Effector memory CD8-positive, alpha-beta T cell (primary cell): ENCODE measurements around the gene PREX1.
"Not testable (repeated sequence)": the region's sequence is repeated elsewhere in the genome, so short reads cannot be mapped to it uniquely, and the experiment has no call there.

Experiments
- ATAC-seq: fragments of 150-1000 bp; cut with Tn5 transposase; replicated peaks from 2 replicates; pipeline ENCODE4 v1.10.0; 2021; ENCODE audit warnings: mild to moderate bottlenecking, moderate library complexity
- DNase-seq, 3 experiments: peaks; one replicate each; pipeline ENCODE4 v3.0.0; 2021
- H3K27ac Mint-ChIP-seq, 2 donors: one replicate each; pipeline ENCODE4 v1.8.0; 2022; ENCODE audit warnings: mild to moderate bottlenecking in 2 of 2, mixed read lengths in 2 of 2, moderate library complexity in 2 of 2
- H3K27me3 Mint-ChIP-seq, 2 donors: one replicate each; pipeline ENCODE4 v1.8.0; 2022; ENCODE audit warnings: mixed read lengths in 2 of 2
- H3K36me3 Mint-ChIP-seq: one replicate; pipeline ENCODE4 v1.8.0; 2022; ENCODE audit warnings: mild to moderate bottlenecking, moderate library complexity, mixed read lengths; ENCODE audit not compliant: insufficient read depth
- H3K4me1 Mint-ChIP-seq, 2 donors: one replicate each; pipeline ENCODE4 v1.8.0; 2022; ENCODE audit warnings: low read depth in 2 of 2, mixed read lengths in 2 of 2
- H3K4me3 Mint-ChIP-seq, 2 donors: one replicate each; pipeline ENCODE4 v1.8.0; 2022; ENCODE audit warnings: mild to moderate bottlenecking in 2 of 2, mixed read lengths in 2 of 2, moderate library complexity in 2 of 2
- H3K9me3 Mint-ChIP-seq, 2 donors: one replicate each; pipeline ENCODE4 v1.8.0; 2022; ENCODE audit warnings: mixed read lengths in 2 of 2
- total RNA-seq, 9 experiments: gene quantifications; one replicate each; lab custom pipeline; 2026; lab: John Stamatoyannopoulos, UW

The PREX1 gene
- 315 to 779 (median 445) reads per million in 9 experiments for total RNA-seq

- H3K36me3 Mint-ChIP-seq: peaks cover 44% of the 10 kb centered on the region
- no peaks in the 10 kb centered on the region for H3K27me3 Mint-ChIP-seq
- peaks cover 32 to 36% of the 10 kb centered on the region in 2 donors for H3K4me1 Mint-ChIP-seq
- ATAC-seq (peak; percentile 65), DNase-seq (peak; percentile 83 to 89 (median 88))
- peak within 1 kb of the TSS; percentile 89 to 98 for H3K27ac Mint-ChIP-seq
- no peaks in the 10 kb centered on the region for H3K9me3 Mint-ChIP-seq
- peak within 1 kb of the TSS; percentile 98 to 99 for H3K4me3 Mint-ChIP-seq
Measured at GRCh38 chr20:48827855-48828733, at the start of gene PREX1. Gene PREX1, minus strand, starts transcription at chr20:48827999. Its CDS starts 139 bp downstream, at chr20:48827860.

- peak; percentile 92 for ATAC-seq
- Mint-ChIP-seq H3K4me1 (peaks cover 16 to 20% of the 10 kb centered on the region in 2 donors), H3K27me3 (no peaks in the 10 kb centered on the region), H3K27ac (no peak overlapping the region), H3K9me3 (no peaks in the 10 kb centered on the region), H3K36me3 (no peaks in the 10 kb centered on the region), H3K4me3 (no peak overlapping the region)
- DNase-seq: peak in 2 of 3 experiments; percentile 26 to 35
Measured at GRCh38 chr20:48877304-48877703, 49.5 kb upstream of the PREX1 start.

GRCh38 chr20:48875914-48876240 is 48.1 kb upstream of the PREX1 start:
- no peaks in the 10 kb centered on the region for H3K9me3 Mint-ChIP-seq
- no peak overlapping the region for H3K4me3 Mint-ChIP-seq
- ATAC-seq (no peak), DNase-seq (no peak)
- H3K4me1 Mint-ChIP-seq: peaks cover 19 to 20% of the 10 kb centered on the region in 2 donors
- H3K27me3 Mint-ChIP-seq: no peaks in the 10 kb centered on the region
- H3K27ac Mint-ChIP-seq: peak overlapping the region in 1 of 2 donors; percentile 3
- H3K36me3 Mint-ChIP-seq: no peaks in the 10 kb centered on the region

GRCh38 chr20:48875233-48875913 is 47.6 kb upstream of the PREX1 start:
- no peaks in the 10 kb centered on the region for H3K9me3 Mint-ChIP-seq
- no peaks in the 10 kb centered on the region for H3K36me3 Mint-ChIP-seq
- DNase-seq (no peak), ATAC-seq (peak; percentile 37)
- H3K27ac Mint-ChIP-seq: peak overlapping the region in 1 of 2 donors; percentile 3
- H3K4me1 Mint-ChIP-seq: peaks cover 19 to 20% of the 10 kb centered on the region in 2 donors
- H3K4me3 Mint-ChIP-seq: no peak overlapping the region
- H3K27me3 Mint-ChIP-seq: no peaks in the 10 kb centered on the region

GRCh38 chr20:48869442-48869841 is 41.6 kb upstream of the PREX1 start:
- not testable (repeated sequence) for H3K27ac Mint-ChIP-seq, H3K9me3 Mint-ChIP-seq, H3K4me3 Mint-ChIP-seq, H3K4me1 Mint-ChIP-seq, ATAC-seq, H3K27me3 Mint-ChIP-seq, DNase-seq, H3K36me3 Mint-ChIP-seq

- Mint-ChIP-seq H3K4me3 (no peak overlapping the region), H3K36me3 (peaks cover 3% of the 10 kb centered on the region), H3K27ac (no peak overlapping the region), H3K9me3 (no peaks in the 10 kb centered on the region), H3K27me3 (no peaks in the 10 kb centered on the region), H3K4me1 (peaks cover 2 to 5% of the 10 kb centered on the region in 2 donors)
- DNase-seq (no peak), ATAC-seq (no peak)
Measured at GRCh38 chr20:48866936-48867335, 39.1 kb upstream of the PREX1 start.

GRCh38 chr20:48864738-48865318 is 37.0 kb upstream of the PREX1 start:
- H3K27ac Mint-ChIP-seq: no peak overlapping the region
- ATAC-seq (no peak), DNase-seq (no peak)
- no peaks in the 10 kb centered on the region for H3K9me3 Mint-ChIP-seq
- H3K4me3 Mint-ChIP-seq: no peak overlapping the region
- H3K27me3 Mint-ChIP-seq: no peaks in the 10 kb centered on the region
- peaks cover 3% of the 10 kb centered on the region for H3K36me3 Mint-ChIP-seq
- peaks cover 2 to 5% of the 10 kb centered on the region in 2 donors for H3K4me1 Mint-ChIP-seq

GRCh38 chr20:48864254-48864653 is 36.5 kb upstream of the PREX1 start:
- Mint-ChIP-seq H3K4me1 (peaks cover 2 to 5% of the 10 kb centered on the region in 2 donors), H3K4me3 (no peak overlapping the region), H3K9me3 (no peaks in the 10 kb centered on the region), H3K27ac (no peak overlapping the region), H3K27me3 (no peaks in the 10 kb centered on the region), H3K36me3 (peaks cover 3% of the 10 kb centered on the region)
- no peak for DNase-seq
- ATAC-seq: no peak

GRCh38 chr20:48862279-48862678 is 34.5 kb upstream of the PREX1 start:
- DNase-seq: no peak
- Mint-ChIP-seq H3K27me3 (no peaks in the 10 kb centered on the region), H3K36me3 (peaks cover 3% of the 10 kb centered on the region), H3K4me3 (no peak overlapping the region), H3K27ac (no peak overlapping the region), H3K9me3 (no peaks in the 10 kb centered on the region), H3K4me1 (peaks cover 2 to 5% of the 10 kb centered on the region in 2 donors)
- no peak for ATAC-seq

- H3K4me3 Mint-ChIP-seq: no peak overlapping the region
- H3K9me3 Mint-ChIP-seq: no peaks in the 10 kb centered on the region
- ATAC-seq (no peak), DNase-seq (no peak)
- peaks cover 2 to 5% of the 10 kb centered on the region in 2 donors for H3K4me1 Mint-ChIP-seq
- no peaks in the 10 kb centered on the region for H3K36me3 Mint-ChIP-seq
- no peak overlapping the region for H3K27ac Mint-ChIP-seq
- no peaks in the 10 kb centered on the region for H3K27me3 Mint-ChIP-seq
Measured at GRCh38 chr20:48861444-48861843, 33.6 kb upstream of the PREX1 start.

GRCh38 chr20:48858075-48858790 is 30.4 kb upstream of the PREX1 start:
- DNase-seq: no peak
- no peak overlapping the region for H3K4me3 Mint-ChIP-seq
- peak overlapping the region in 1 of 2 donors; percentile 12 for H3K27ac Mint-ChIP-seq
- H3K27me3 Mint-ChIP-seq: no peaks in the 10 kb centered on the region
- no peak for ATAC-seq
- no peaks in the 10 kb centered on the region for H3K9me3 Mint-ChIP-seq
- peaks cover 2 to 5% of the 10 kb centered on the region in 2 donors for H3K4me1 Mint-ChIP-seq
- no peaks in the 10 kb centered on the region for H3K36me3 Mint-ChIP-seq

GRCh38 chr20:48856130-48856529 is 28.3 kb upstream of the PREX1 start:
- Mint-ChIP-seq H3K9me3 (no peaks in the 10 kb centered on the region), H3K36me3 (no peaks in the 10 kb centered on the region), H3K27me3 (no peaks in the 10 kb centered on the region), H3K4me1 (no peaks in the 10 kb centered on the region), H3K4me3 (no peak overlapping the region), H3K27ac (no peak overlapping the region)
- ATAC-seq: no peak
- no peak for DNase-seq

GRCh38 chr20:48855046-48855445 is 27.2 kb upstream of the PREX1 start:
- Mint-ChIP-seq H3K4me3 (no peak overlapping the region), H3K36me3 (no peaks in the 10 kb centered on the region), H3K27ac (no peak overlapping the region), H3K4me1 (peaks cover 0 to 2% of the 10 kb centered on the region in 2 donors), H3K9me3 (no peaks in the 10 kb centered on the region), H3K27me3 (peaks cover 0 to 3% of the 10 kb centered on the region in 2 donors)
- no peak for DNase-seq
- ATAC-seq: no peak
